SW480 (cell line): ENCODE results near the gene WDR64.
"Not testable (repeated sequence)": the region's sequence is repeated elsewhere in the genome, so short reads cannot be mapped to it uniquely, and the experiment has no call there.

ENCODE experiments used
- DNase-seq: peaks from one replicate; pipeline ENCODE4 v3.0.0-alpha.2; 2016; ENCODE audit warnings: low spot score

WDR64 gene

DNA sequence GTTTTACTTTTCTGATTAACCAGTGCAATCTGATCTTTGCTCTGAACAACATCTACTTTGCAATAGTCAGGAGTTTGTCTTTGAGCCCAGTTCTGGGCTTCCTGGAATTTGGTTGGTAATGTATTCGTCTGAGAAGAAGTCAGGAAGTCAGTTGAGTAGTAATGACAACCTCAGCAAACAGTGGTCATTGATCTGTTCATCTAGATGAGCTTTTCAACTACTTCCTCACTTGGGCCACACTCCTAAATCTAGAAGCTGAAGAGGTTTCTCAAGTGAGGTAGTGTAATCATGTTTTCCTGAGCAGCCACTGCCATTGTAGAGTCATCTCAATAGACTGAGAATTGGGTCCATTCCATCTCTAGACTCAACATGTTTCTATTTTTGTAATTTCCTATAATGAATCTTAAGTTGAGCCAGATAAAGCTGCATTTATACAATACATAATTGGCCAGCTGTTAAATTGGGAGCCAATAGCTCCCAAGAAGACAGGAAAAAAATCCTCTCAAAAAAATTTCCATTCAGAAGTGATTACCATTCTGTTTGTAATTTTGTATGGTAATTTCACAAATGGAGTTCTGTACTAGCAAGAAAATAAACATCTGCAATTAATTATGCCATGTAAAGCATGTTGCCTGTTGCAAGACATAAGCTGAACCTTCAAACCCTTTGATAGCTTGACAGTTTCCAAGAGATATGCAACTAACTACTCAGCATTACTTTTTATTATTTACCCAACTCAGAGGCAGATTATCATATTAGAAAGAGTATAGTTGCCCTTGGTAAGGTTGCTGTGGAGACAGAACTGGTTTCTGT lies 49.6 kb downstream of the WDR64 start:
- DNase-seq, result no peak

- DNase-seq, result no peak
These were observed 50.6 kb downstream of the WDR64 start for GRCh38 chr1:241702442-241703373.

DNA sequence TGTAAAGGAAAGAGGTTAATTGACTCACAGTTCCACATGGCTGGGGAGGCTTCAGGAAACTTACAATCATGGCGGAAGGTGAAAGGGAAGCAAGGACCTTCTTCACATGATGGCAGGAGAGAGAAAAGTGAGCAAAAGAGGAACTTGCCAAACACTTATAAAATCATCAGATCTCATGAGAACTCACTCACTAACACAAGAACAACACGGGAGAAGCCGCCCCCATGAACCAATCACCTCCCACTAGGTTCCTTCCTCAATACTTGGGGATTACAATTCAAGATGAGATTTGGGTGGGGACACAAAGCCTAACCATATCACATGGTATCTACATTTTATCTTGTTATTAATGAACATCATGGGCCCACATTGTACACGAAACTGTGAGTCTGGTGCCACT lies 51.7 kb downstream of the WDR64 start:
- not testable (repeated sequence) for DNase-seq

DNA sequence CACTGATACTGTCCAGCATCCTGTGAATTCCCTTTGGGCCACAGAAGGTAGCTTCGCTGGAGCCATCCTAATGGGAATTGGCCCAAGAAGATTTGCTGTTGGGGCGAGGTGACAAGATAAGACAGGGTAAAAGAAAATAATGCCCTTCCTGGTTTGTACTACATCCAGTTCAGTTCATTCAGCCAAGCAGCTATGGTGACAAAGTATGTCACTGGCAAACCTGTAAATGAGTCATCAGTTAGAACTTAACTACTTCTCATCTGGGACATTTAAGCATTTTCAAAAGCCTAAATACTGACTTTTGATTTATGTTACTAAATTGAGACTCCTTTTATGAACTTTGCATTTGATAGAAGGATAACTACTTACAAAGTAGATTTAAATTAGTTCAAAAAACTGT lies 54.2 kb downstream of the WDR64 start:
- peak; percentile 4 for DNase-seq

- DNase-seq, result no peak
These were observed 54.9 kb downstream of the WDR64 start for GRCh38 chr1:241706967-241707366.

DNA sequence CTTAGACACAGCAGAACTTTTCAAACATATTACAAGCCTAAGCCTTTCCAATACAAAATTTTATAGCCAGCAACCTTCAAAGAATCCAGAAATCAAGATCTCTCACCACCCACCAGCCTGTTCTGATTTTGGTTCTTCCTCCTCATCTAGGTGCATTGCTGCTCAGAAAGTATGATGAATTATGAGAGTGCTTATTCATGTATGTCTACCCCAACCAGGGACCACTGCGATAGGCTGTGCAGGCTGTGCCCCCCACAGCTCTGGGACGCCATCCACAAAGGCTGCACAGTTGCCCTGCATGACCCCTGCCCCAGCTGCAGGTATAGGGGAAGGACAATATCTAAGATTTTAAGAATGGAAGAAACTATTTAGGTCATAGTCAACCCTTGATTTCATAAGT lies 55.4 kb downstream of the WDR64 start:
- DNase-seq, result no peak

DNA sequence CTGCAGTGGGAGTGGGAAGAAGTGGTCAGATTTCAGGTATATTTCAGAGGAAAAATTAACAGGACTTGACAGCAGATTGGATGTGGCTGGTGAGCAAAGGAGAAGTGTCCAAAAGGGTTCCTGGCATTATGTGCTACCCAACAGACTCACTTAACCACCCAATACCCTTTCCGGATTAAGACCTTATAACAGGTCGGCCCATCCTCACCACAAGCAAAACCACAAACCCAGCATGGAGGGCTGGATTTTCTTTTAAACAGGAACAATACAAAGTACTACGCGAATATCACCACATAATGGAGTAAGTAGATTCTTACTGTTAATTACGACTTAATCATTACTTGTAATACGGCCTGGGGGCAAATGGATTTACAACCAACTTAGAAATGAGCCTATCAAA lies 59.2 kb downstream of the WDR64 start:
- no peak for DNase-seq

DNA sequence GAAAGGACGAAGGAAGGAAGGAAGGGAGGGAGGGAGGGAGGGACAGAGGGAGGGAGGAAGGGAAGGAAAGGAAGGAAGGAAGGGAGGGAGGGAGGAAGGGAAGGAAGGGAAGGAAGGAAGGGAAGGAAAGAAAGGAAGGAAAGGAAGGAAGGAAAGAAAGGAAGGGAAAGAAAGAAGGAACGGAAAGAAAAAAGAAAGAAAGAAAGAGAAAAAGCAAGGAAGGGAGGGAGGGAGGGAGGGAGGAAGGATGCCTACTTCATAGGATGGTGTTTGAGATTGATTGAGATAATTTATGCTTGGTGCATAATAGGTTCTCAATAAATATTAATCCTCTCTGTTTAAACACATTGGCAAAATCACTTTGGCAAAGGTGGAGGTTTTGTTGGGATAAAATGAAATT lies 61.2 kb downstream of the WDR64 start:
- DNase-seq, result no peak

- DNase-seq, result no peak
These were observed 62.5 kb downstream of the WDR64 start for GRCh38 chr1:241714321-241715218.

GRCh38 chr1:241715435-241715834 lies 63.4 kb downstream of the WDR64 start:
- DNase-seq, result no peak

- DNase-seq, result no peak
These were observed 63.9 kb downstream of the WDR64 start for GRCh38 chr1:241715956-241716355.

GRCh38 chr1:241716915-241717656 lies 65.0 kb downstream of the WDR64 start:
- DNase-seq, result no peak

DNA sequence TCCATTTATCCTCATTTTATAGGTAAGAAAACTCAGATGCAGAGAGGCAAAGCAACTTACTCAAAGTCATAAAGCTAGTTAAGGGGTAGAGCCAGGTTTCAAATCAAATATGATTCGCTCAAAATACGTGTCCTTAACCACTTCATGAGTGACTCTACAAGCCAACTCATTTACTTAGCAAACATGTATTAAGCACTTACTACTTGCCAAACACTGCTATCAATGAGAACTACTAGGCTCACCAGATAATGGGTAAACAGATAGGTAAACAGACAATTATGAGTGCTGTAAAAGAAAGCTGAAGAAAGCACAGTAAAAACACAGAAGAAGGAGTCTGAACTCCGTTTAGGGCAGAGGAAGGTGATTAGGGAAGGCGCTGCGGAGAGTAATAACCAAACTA lies 65.9 kb downstream of the WDR64 start:
- no peak for DNase-seq

GRCh38 chr1:241721011-241721410 lies 68.9 kb downstream of the WDR64 start:
- DNase-seq, result no peak

- DNase-seq, result no peak
These were observed 70.9 kb downstream of the WDR64 start for GRCh38 chr1:241722947-241723346.

DNA sequence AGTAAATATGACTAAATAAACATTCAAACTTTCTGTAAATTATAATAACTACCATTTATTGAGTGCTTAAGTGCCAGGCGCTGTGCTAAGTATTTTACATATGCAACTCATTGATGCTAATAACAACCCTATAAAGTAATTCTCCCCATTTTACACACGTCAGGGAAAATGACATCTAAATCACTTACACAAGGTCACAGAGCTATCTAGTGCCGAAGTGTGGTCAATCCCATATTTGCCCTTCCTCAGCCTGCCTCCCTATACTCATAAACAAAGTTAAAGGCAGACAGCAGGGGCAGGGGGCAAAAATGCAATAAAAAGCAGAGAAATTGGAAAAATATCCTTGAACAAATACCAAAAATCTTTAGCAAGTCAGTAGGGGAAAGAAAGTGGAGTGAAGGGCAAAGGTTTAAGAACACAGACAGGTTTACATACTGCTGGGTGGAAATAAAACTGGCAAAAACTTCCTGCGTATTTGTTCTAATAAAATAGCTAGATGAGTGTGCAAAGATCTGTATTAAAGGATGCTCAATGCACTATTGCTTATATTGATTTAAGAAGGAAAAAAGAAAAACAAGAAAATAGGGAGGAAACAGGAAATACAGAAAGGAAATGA lies 72.8 kb downstream of the WDR64 start:
- DNase-seq, result no peak

GRCh38 chr1:241730031-241730430 lies 78.0 kb downstream of the WDR64 start:
- DNase-seq, result no peak

DNA sequence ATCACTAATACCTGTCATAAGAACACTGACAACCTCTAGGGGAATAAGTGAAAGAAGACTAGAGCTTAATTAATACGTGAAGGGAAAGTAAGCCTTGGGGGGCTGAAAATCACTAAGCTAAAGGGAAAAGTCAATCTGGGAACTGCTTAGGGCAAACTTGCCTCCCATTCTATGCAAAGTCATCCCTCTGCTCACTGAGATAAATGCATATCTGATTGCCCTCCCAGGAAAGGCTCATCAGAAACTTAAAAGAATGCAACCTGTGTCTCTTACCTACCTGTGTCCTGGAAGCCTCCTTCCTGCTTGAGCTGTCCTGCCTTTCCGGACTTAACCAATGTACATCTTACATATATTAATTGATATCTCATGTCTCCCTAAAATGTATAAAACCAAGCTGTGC lies 81.8 kb downstream of the WDR64 start:
- DNase-seq, result no peak

- peak; percentile 13 for DNase-seq
These were observed 82.5 kb downstream of the WDR64 start for GRCh38 chr1:241734533-241734932.

GRCh38 chr1:241735493-241735926 lies 83.4 kb downstream of the WDR64 start:
- not testable (repeated sequence) for DNase-seq

GRCh38 chr1:241736387-241736786 lies 84.3 kb downstream of the WDR64 start:
- no peak for DNase-seq
